Stimulated activated naive B cell treated with anti-CD40 and anti-IgM and Interleukin-4, amounts not matched to agents 10 μg/mL and 1 μg/mL and 100 μg/mL, for 72 hours (primary cell): ENCODE data around the gene PRKG1.
"Not testable (repeated sequence)": the region's sequence is repeated elsewhere in the genome, so short reads cannot be mapped to it uniquely, and the experiment has no call there.

Experiments
- ATAC-seq, 2 donors: fragments of 150-1000 bp; cut with Tn5 transposase; replicated peaks; 2 replicates each; pipeline ENCODE4 v1.10.0; 2021; ENCODE audit warnings: moderate library complexity in 1 of 2
- DNase-seq: peaks from one replicate; pipeline ENCODE4 v3.0.0; 2021
- H3K27ac Mint-ChIP-seq: one replicate; pipeline ENCODE4 v1.8.0; 2022; ENCODE audit warnings: mild to moderate bottlenecking, mixed read lengths
- H3K27me3 Mint-ChIP-seq, 2 donors: one replicate each; pipeline ENCODE4 v1.8.0; 2022; ENCODE audit warnings: mixed read lengths in 2 of 2
- H3K36me3 Mint-ChIP-seq, 2 donors: one replicate each; pipeline ENCODE4 v1.8.0; 2022; ENCODE audit warnings: mixed read lengths in 2 of 2, mild to moderate bottlenecking in 1 of 2
- H3K4me1 Mint-ChIP-seq, 2 donors: one replicate each; pipeline ENCODE4 v1.8.0; 2022; ENCODE audit warnings: mixed read lengths in 2 of 2, mild to moderate bottlenecking in 1 of 2
- H3K4me3 Mint-ChIP-seq, 2 donors: one replicate each; pipeline ENCODE4 v1.8.0; 2022; ENCODE audit warnings: mild to moderate bottlenecking in 2 of 2, mixed read lengths in 2 of 2, moderate library complexity in 1 of 2
- H3K9me3 Mint-ChIP-seq, 2 donors: one replicate each; pipeline ENCODE4 v1.8.0; 2022; ENCODE audit warnings: mixed read lengths in 2 of 2, mild to moderate bottlenecking in 1 of 2

The PRKG1 gene

GRCh38 chr10:51367127-51367526 is 292.8 kb downstream of the PRKG1 start:
- Mint-ChIP-seq H3K9me3 (no peaks in the 10 kb centered on the region), H3K27me3 (peaks cover 0 to 8% of the 10 kb centered on the region in 2 donors), H3K4me3 (no peak overlapping the region), H3K36me3 (no peaks in the 10 kb centered on the region), H3K27ac (no peak overlapping the region), H3K4me1 (peaks cover 0 to 6% of the 10 kb centered on the region in 2 donors)
- no peak for DNase-seq
- ATAC-seq = no peak

- Mint-ChIP-seq H3K27ac (no peak overlapping the region), H3K4me1 (peaks cover 0 to 6% of the 10 kb centered on the region in 2 donors), H3K36me3 (no peaks in the 10 kb centered on the region), H3K9me3 (no peaks in the 10 kb centered on the region), H3K27me3 (peaks cover 0 to 8% of the 10 kb centered on the region in 2 donors), H3K4me3 (no peak overlapping the region)
- DNase-seq (no peak), ATAC-seq (no peak)
Observed at GRCh38 chr10:51367694-51368093, 293.4 kb downstream of the PRKG1 start.

GRCh38 chr10:51368943-51369342 is 294.7 kb downstream of the PRKG1 start:
- H3K4me3 Mint-ChIP-seq = no peak overlapping the region
- no peaks in the 10 kb centered on the region for H3K4me1 Mint-ChIP-seq
- H3K27me3 Mint-ChIP-seq = peaks cover 0 to 8% of the 10 kb centered on the region in 2 donors
- ATAC-seq (no peak), DNase-seq (no peak)
- H3K9me3 Mint-ChIP-seq = no peaks in the 10 kb centered on the region
- no peaks in the 10 kb centered on the region for H3K36me3 Mint-ChIP-seq
- H3K27ac Mint-ChIP-seq = no peak overlapping the region

- Mint-ChIP-seq H3K4me1 (no peaks in the 10 kb centered on the region), H3K4me3 (no peak overlapping the region), H3K36me3 (no peaks in the 10 kb centered on the region), H3K27ac (no peak overlapping the region), H3K27me3 (peaks cover 0 to 8% of the 10 kb centered on the region in 2 donors), H3K9me3 (no peaks in the 10 kb centered on the region)
- ATAC-seq (no peak), DNase-seq (no peak)
Observed at GRCh38 chr10:51369903-51370302, 295.6 kb downstream of the PRKG1 start.

GRCh38 chr10:51371743-51372142 is 297.5 kb downstream of the PRKG1 start:
- no peaks in the 10 kb centered on the region for H3K9me3 Mint-ChIP-seq
- ATAC-seq (no peak), DNase-seq (no peak)
- H3K27me3 Mint-ChIP-seq = no peaks in the 10 kb centered on the region
- H3K27ac Mint-ChIP-seq = no peak overlapping the region
- H3K4me3 Mint-ChIP-seq = no peak overlapping the region
- no peaks in the 10 kb centered on the region for H3K4me1 Mint-ChIP-seq
- no peaks in the 10 kb centered on the region for H3K36me3 Mint-ChIP-seq

GRCh38 chr10:51375790-51376189 is 301.5 kb downstream of the PRKG1 start:
- ATAC-seq = no peak
- no peaks in the 10 kb centered on the region for H3K27me3 Mint-ChIP-seq
- H3K4me1 Mint-ChIP-seq = no peaks in the 10 kb centered on the region
- H3K9me3 Mint-ChIP-seq = no peaks in the 10 kb centered on the region
- no peaks in the 10 kb centered on the region for H3K36me3 Mint-ChIP-seq
- H3K27ac Mint-ChIP-seq = no peak overlapping the region
- H3K4me3 Mint-ChIP-seq = no peak overlapping the region
- DNase-seq = no peak

- Mint-ChIP-seq H3K9me3 (no peaks in the 10 kb centered on the region), H3K27ac (no peak overlapping the region), H3K4me3 (no peak overlapping the region), H3K27me3 (no peaks in the 10 kb centered on the region), H3K4me1 (no peaks in the 10 kb centered on the region), H3K36me3 (no peaks in the 10 kb centered on the region)
- DNase-seq (no peak), ATAC-seq (no peak)
Observed at GRCh38 chr10:51377070-51377931, 303.0 kb downstream of the PRKG1 start.

GRCh38 chr10:51377932-51378599 is 303.8 kb downstream of the PRKG1 start:
- no peak for ATAC-seq

GRCh38 chr10:51382181-51382580 is 307.9 kb downstream of the PRKG1 start:
- H3K4me3 Mint-ChIP-seq = no peak overlapping the region
- DNase-seq (no peak), ATAC-seq (no peak)
- H3K27me3 Mint-ChIP-seq = no peaks in the 10 kb centered on the region
- H3K27ac Mint-ChIP-seq = no peak overlapping the region
- H3K9me3 Mint-ChIP-seq = no peaks in the 10 kb centered on the region
- no peaks in the 10 kb centered on the region for H3K36me3 Mint-ChIP-seq
- H3K4me1 Mint-ChIP-seq = no peaks in the 10 kb centered on the region

More at GRCh38 chr10:51377932-51378599, 303.8 kb downstream of the PRKG1 start:
- no peak for DNase-seq
- Mint-ChIP-seq H3K4me1 (no peaks in the 10 kb centered on the region), H3K9me3 (no peaks in the 10 kb centered on the region), H3K27ac (no peak overlapping the region), H3K36me3 (no peaks in the 10 kb centered on the region), H3K4me3 (no peak overlapping the region), H3K27me3 (no peaks in the 10 kb centered on the region)

- Mint-ChIP-seq H3K27me3 (no peaks in the 10 kb centered on the region), H3K36me3 (no peaks in the 10 kb centered on the region), H3K27ac (no peak overlapping the region), H3K4me3 (no peak overlapping the region), H3K9me3 (no peaks in the 10 kb centered on the region), H3K4me1 (no peaks in the 10 kb centered on the region)
- DNase-seq = no peak
- no peak for ATAC-seq
Observed at GRCh38 chr10:51384971-51385370, 310.7 kb downstream of the PRKG1 start.

- Mint-ChIP-seq H3K4me1 (no peaks in the 10 kb centered on the region), H3K4me3 (no peak overlapping the region), H3K9me3 (no peaks in the 10 kb centered on the region), H3K36me3 (no peaks in the 10 kb centered on the region), H3K27me3 (no peaks in the 10 kb centered on the region), H3K27ac (no peak overlapping the region)
- ATAC-seq (no peak), DNase-seq (no peak)
Observed at GRCh38 chr10:51386248-51386885, 312.1 kb downstream of the PRKG1 start.

- no peaks in the 10 kb centered on the region for H3K4me1 Mint-ChIP-seq
- no peaks in the 10 kb centered on the region for H3K27me3 Mint-ChIP-seq
- DNase-seq (peak; percentile 20), ATAC-seq (peak; percentile 84 to 85)
- H3K36me3 Mint-ChIP-seq = no peaks in the 10 kb centered on the region
- H3K4me3 Mint-ChIP-seq = no peak overlapping the region
- no peak overlapping the region for H3K27ac Mint-ChIP-seq
- H3K9me3 Mint-ChIP-seq = no peaks in the 10 kb centered on the region
Observed at GRCh38 chr10:51389415-51390321, 315.4 kb downstream of the PRKG1 start.

- H3K4me1 Mint-ChIP-seq, H3K4me3 Mint-ChIP-seq, H3K9me3 Mint-ChIP-seq, H3K27ac Mint-ChIP-seq, DNase-seq, H3K27me3 Mint-ChIP-seq, H3K36me3 Mint-ChIP-seq, ATAC-seq: not testable (repeated sequence)
Observed at GRCh38 chr10:51393006-51393405, 318.7 kb downstream of the PRKG1 start.

GRCh38 chr10:51394039-51394438 is 319.8 kb downstream of the PRKG1 start:
- Mint-ChIP-seq H3K4me1 (no peaks in the 10 kb centered on the region), H3K4me3 (no peak overlapping the region), H3K9me3 (no peaks in the 10 kb centered on the region), H3K27me3 (no peaks in the 10 kb centered on the region), H3K27ac (no peak overlapping the region), H3K36me3 (no peaks in the 10 kb centered on the region)
- no peak for ATAC-seq
- DNase-seq = no peak
